ENCODE measurements around the gene HCN1. TPM values are rescaled to one million over a fixed set of nuclear protein-coding genes. Genes with fewer than 3 reads are reported as not detected.

HCN1 gene
- total RNA-seq, 4 donors from 2014 or later: 0.39 to 0.66 (median 0.49) TPM

- WGBS: 38% methylated on average over 2 of the region's 2 CpGs
- peak overlapping the region in 2 of 4 donors; percentile 42 to 53 for H3K27ac ChIP-seq (replicated peaks in 1 of 4)
- H3K4me3 ChIP-seq: no peak overlapping the region
- H3K27me3 ChIP-seq: no peaks in the 10 kb centered on the region
- TF ChIP-seq POLR2AphosphoS5 (IDR thresholded peaks at IDR 0.05): peak in 1 of 2 donors; percentile 38
- no peak for TF ChIP-seq EP300 (IDR thresholded peaks at IDR 0.05)
- no peaks in the 10 kb centered on the region for H3K36me3 ChIP-seq
- H3K4me1 ChIP-seq: peaks cover 0 to 9% (median 7%) of the 10 kb centered on the region in 4 donors
- intact Hi-C loops (cut with DNase I): no loop called here
- H3K9me3 ChIP-seq: no peaks in the 10 kb centered on the region
- DNase-seq (ENCODE audit: extremely low spot score): no peak
These were observed 117.9 kb downstream of the HCN1 start for GRCh38 chr5:45578270-45578669.

GRCh38 chr5:45568813-45569212 lies 127.4 kb downstream of the HCN1 start:
- H3K4me3 ChIP-seq: no peak overlapping the region
- H3K27me3 ChIP-seq: no peaks in the 10 kb centered on the region
- no peaks in the 10 kb centered on the region for H3K36me3 ChIP-seq
- DNase-seq (ENCODE audit: extremely low spot score): no peak
- no peaks in the 10 kb centered on the region for H3K9me3 ChIP-seq
- H3K27ac ChIP-seq (replicated peaks in 1 of 4): no peak overlapping the region
- TF ChIP-seq POLR2A (IDR thresholded peaks at IDR 0.05; ENCODE audit: low read depth): no peak
- no peak for TF ChIP-seq POLR2AphosphoS5 (IDR thresholded peaks at IDR 0.05)
- no peak for TF ChIP-seq EP300 (IDR thresholded peaks at IDR 0.05)
- TF ChIP-seq CTCF (IDR thresholded peaks at IDR 0.05): no peak
- no peaks in the 10 kb centered on the region for H3K4me1 ChIP-seq
- 41% methylated on average over 1 of the region's 1 CpG for WGBS
- intact Hi-C loops (cut with DNase I): no loop called here

- Histone ChIP-seq H3K9me3 (no peaks in the 10 kb centered on the region), H3K4me3 (no peak overlapping the region), H3K27ac (replicated peaks in 1 of 4) (no peak overlapping the region), H3K4me1 (peaks cover 0 to 7% (median 3%) of the 10 kb centered on the region in 4 donors), H3K36me3 (no peaks in the 10 kb centered on the region), H3K27me3 (no peaks in the 10 kb centered on the region)
- DNase-seq (ENCODE audit: extremely low spot score): no peak
- WGBS: 20% methylated on average over 3 of the region's 3 CpGs
- intact Hi-C loops (cut with DNase I): no loop called here
- no peak for TF ChIP-seq EP300 (IDR thresholded peaks at IDR 0.05)
- no peak for TF ChIP-seq CTCF (IDR thresholded peaks at IDR 0.05)
- no peak for TF ChIP-seq POLR2A (IDR thresholded peaks at IDR 0.05; ENCODE audit: low read depth)
- TF ChIP-seq POLR2AphosphoS5 (IDR thresholded peaks at IDR 0.05): no peak
These were observed 153.8 kb downstream of the HCN1 start for GRCh38 chr5:45542421-45542820.

GRCh38 chr5:45533663-45534062 lies 162.5 kb downstream of the HCN1 start:
- DNase-seq (ENCODE audit: extremely low spot score): no peak
- TF ChIP-seq EP300 (IDR thresholded peaks at IDR 0.05) (no peak), POLR2A (IDR thresholded peaks at IDR 0.05; ENCODE audit: low read depth) (no peak), POLR2AphosphoS5 (IDR thresholded peaks at IDR 0.05) (no peak), CTCF (IDR thresholded peaks at IDR 0.05) (no peak)
- Histone ChIP-seq H3K4me1 (peaks cover 0 to 6% (median 0%) of the 10 kb centered on the region in 4 donors), H3K9me3 (no peaks in the 10 kb centered on the region), H3K36me3 (no peaks in the 10 kb centered on the region), H3K4me3 (no peak overlapping the region), H3K27me3 (no peaks in the 10 kb centered on the region), H3K27ac (replicated peaks in 1 of 4) (no peak overlapping the region)
- intact Hi-C loops (cut with DNase I): no loop called here
- WGBS: 57% methylated on average over 1 of the region's 1 CpG

GRCh38 chr5:45532826-45533624 lies 163.2 kb downstream of the HCN1 start:
- TF ChIP-seq POLR2A (IDR thresholded peaks at IDR 0.05; ENCODE audit: low read depth) (no peak), POLR2AphosphoS5 (IDR thresholded peaks at IDR 0.05) (no peak), EP300 (IDR thresholded peaks at IDR 0.05) (no peak), CTCF (IDR thresholded peaks at IDR 0.05) (no peak)
- intact Hi-C loops (cut with DNase I): no loop called here
- H3K27ac ChIP-seq (replicated peaks in 1 of 4): no peak overlapping the region

More at GRCh38 chr5:45532826-45533624, 163.2 kb downstream of the HCN1 start:
- H3K9me3 ChIP-seq: no peaks in the 10 kb centered on the region
- 46% methylated on average over 4 of the region's 4 CpGs for WGBS
- no peak overlapping the region for H3K4me3 ChIP-seq
- H3K36me3 ChIP-seq: no peaks in the 10 kb centered on the region
- peaks cover 0 to 6% (median 0%) of the 10 kb centered on the region in 4 donors for H3K4me1 ChIP-seq
- no peak for DNase-seq (ENCODE audit: extremely low spot score)
- no peaks in the 10 kb centered on the region for H3K27me3 ChIP-seq
